PC-3 (cell line): ENCODE data around the gene CFAP157. TPM values are rescaled to one million over a fixed set of nuclear protein-coding genes. Genes with fewer than 3 reads are reported as not detected.

ENCODE experiments used
- ATAC-seq: fragments of 200-7000 bp; cut with Tn5 transposase; 2 replicates; pipeline ENCODE4 v1.9.1; 2020; ENCODE audit warnings: mild to moderate bottlenecking, moderate library complexity
- BruUV-seq: library from RNA; stranded (reverse); fragments of 400-500 nt; replicated peaks from 2 replicates; lab custom pipeline; 2021; lab: Mats Ljungman, UMichigan
- CTCF ChIA-PET: fragments of 300-600 bp; sonication (Branson Sonifier 250); formaldehyde crosslinking; loops from one replicate; lab custom pipeline; 2022; ENCODE audit warnings: antibody characterized with exemption; lab: Charles Lee
- POLR2A ChIA-PET: fragments of 300-600 bp; sonication (Branson Sonifier 250); formaldehyde crosslinking; loops from one replicate; lab custom pipeline; 2022; ENCODE audit warnings: antibody characterized with exemption; ENCODE audit not compliant: unreplicated experiment; lab: Charles Lee
- DNase-seq: peaks from one replicate; pipeline ENCODE4 v3.0.0-alpha.2; 2015
- H2AFZ ChIP-seq: fragments of 300-600 bp; sonication (generic); 2 replicates; pipeline ENCODE4 v1.6.0; 2016; ENCODE audit warnings: antibody characterized with exemption, low read length
- H3F3A ChIP-seq: fragments of 300-600 bp; sonication (generic); one replicate; pipeline ENCODE4 v1.6.0; 2017; ENCODE audit warnings: antibody characterized with exemption, low read length, control low read depth, mild to moderate bottlenecking; ENCODE audit not compliant: unreplicated experiment
- H3K27ac ChIP-seq: fragments of 300-600 bp; sonication (generic); 2 replicates; pipeline ENCODE4 v1.5.1; 2016; ENCODE audit warnings: mild to moderate bottlenecking, low read length
- H3K27me3 ChIP-seq: fragments of 300-600 bp; sonication (generic); 2 replicates; pipeline ENCODE4 v1.6.1; 2016; ENCODE audit warnings: low read length, mixed read lengths
- H3K36me3 ChIP-seq: fragments of 300-600 bp; sonication (generic); 2 replicates; pipeline ENCODE4 v1.6.1; 2016; ENCODE audit warnings: low read depth, mixed run types, low read length, mixed read lengths
- H3K4me1 ChIP-seq: fragments of 300-600 bp; sonication (generic); 2 replicates; pipeline ENCODE4 v1.5.1; 2016; ENCODE audit warnings: low read length; ENCODE audit not compliant: insufficient read depth
- H3K4me2 ChIP-seq: fragments of 300-600 bp; sonication (generic); 2 replicates; pipeline ENCODE4 v1.6.0; 2016; ENCODE audit warnings: low read length
- H3K4me3 ChIP-seq: fragments of 300-600 bp; sonication (generic); 2 replicates; pipeline ENCODE4 v1.5.1; 2016; ENCODE audit warnings: mild to moderate bottlenecking, low read length, mixed read lengths
- H3K79me2 ChIP-seq: fragments of 300-600 bp; sonication (generic); 2 replicates; pipeline ENCODE4 v1.6.1; 2017; ENCODE audit warnings: low read length, mixed read lengths
- H3K9ac ChIP-seq: fragments of 300-600 bp; sonication (generic); 2 replicates; pipeline ENCODE4 v1.6.0; 2016; ENCODE audit warnings: mild to moderate bottlenecking, low read length
- H3K9me2 ChIP-seq: fragments of 300-600 bp; sonication (generic); replicated peaks from 2 replicates; pipeline ENCODE4 v1.6.1; 2016; ENCODE audit warnings: mixed run types, low read length, mixed read lengths
- H3K9me3 ChIP-seq: fragments of 300-600 bp; sonication (generic); 2 replicates; pipeline ENCODE4 v1.6.1; 2016; ENCODE audit warnings: low read length, mixed read lengths
- H4K20me1 ChIP-seq: fragments of 300-600 bp; sonication (generic); 2 replicates; pipeline ENCODE4 v1.6.1; 2016; ENCODE audit warnings: low read length, mixed read lengths
- CTCF ChIP-seq: fragments of 300-600 bp; sonication (generic); conservative IDR thresholded peaks from 2 replicates; pipeline ENCODE4 v1.5.1; 2017; ENCODE audit warnings: antibody characterized with exemption, low read depth, mild to moderate bottlenecking, low read length
- EZH2 ChIP-seq: fragments of 300-600 bp; sonication (generic); IDR thresholded peaks from one replicate; pipeline ENCODE4 v1.6.1; 2017; ENCODE audit warnings: antibody characterized with exemption, mild to moderate bottlenecking, low read length; ENCODE audit not compliant: unreplicated experiment
- EZH2phosphoT487 ChIP-seq: fragments of 300-600 bp; sonication (generic); IDR thresholded peaks from 2 replicates; pipeline ENCODE4 v1.6.1; 2018; ENCODE audit warnings: mild to moderate bottlenecking, antibody characterized with exemption, low read length, borderline replicate concordance
- intact Hi-C: fragments of 100-400 bp; cut with micrococcal nuclease; formaldehyde crosslinking; loops from 2 replicates; pipeline ENCODE4 v1.9.0; 2023
- total RNA-seq: library from RNA; depleted of rRNA; stranded (reverse); fragments of >200 nt; gene quantifications from 2 replicates; pipeline ENCODE4 v1.2.3, GENCODE V29; 2014

The CFAP157 gene
- total RNA-seq, 1 experiment from 2014 or later: not detected

DNA sequence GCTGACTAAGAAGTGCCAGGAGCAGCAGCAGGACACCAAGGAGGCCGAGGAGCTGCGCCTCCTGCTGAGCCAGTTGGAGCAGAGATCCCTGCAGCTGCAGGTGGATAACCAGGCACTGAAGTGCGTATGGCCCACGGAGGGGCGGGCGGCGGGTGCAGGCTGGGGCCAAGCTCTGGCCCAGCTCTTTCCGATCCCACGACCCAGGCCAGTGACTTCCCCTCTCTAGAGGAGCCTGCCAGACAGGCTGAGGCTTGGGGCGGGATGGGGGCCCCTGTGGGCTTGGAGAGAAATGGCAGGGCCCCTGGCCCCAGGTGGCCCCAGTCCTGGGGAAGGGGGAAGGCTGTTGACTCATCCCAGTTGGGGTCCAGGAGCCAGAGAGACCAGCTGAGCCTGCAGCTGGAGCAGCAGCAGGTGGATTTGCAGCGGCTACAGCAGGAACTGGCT is 5.1 kb downstream of the CFAP157 start:
- no peak for ATAC-seq

GRCh38 chr9:127712371-127712770 is 5.6 kb downstream of the CFAP157 start:
- no TSS peak for BruUV-seq
- TF ChIP-seq CTCF (no peak), EZH2phosphoT487 (no peak), EZH2 (no peak)
- no peaks in the 10 kb centered on the region for H4K20me1 ChIP-seq
- CTCF ChIA-PET: no interaction called here
- no peaks in the 10 kb centered on the region for H3K27me3 ChIP-seq
- no peak overlapping the region for H3K4me2 ChIP-seq
- no peaks in the 10 kb centered on the region for H3K36me3 ChIP-seq
- DNase-seq (no peak), ATAC-seq (no peak)
- H3F3A ChIP-seq: no peaks in the 10 kb centered on the region
- H2AFZ ChIP-seq: no peak overlapping the region
- no peaks in the 10 kb centered on the region for H3K9me3 ChIP-seq
- no peak overlapping the region for H3K9ac ChIP-seq
- no peak overlapping the region for H3K27ac ChIP-seq
- peaks cover 16% of the 10 kb centered on the region for H3K79me2 ChIP-seq
- H3K4me1 ChIP-seq: peaks cover 5% of the 10 kb centered on the region; the same call in 1 of the 2 replicates
- intact Hi-C loops: no loop called here
- POLR2A ChIA-PET: no interaction called here
- no peak overlapping the region for H3K4me3 ChIP-seq
- no peaks in the 10 kb centered on the region for H3K9me2 ChIP-seq

More for the DNA sequence above, 5.1 kb downstream of the CFAP157 start:
- H3K9me3 ChIP-seq: no peaks in the 10 kb centered on the region
- H3K27ac ChIP-seq: no peak overlapping the region
- H3K9me2 ChIP-seq: no peaks in the 10 kb centered on the region
- POLR2A ChIA-PET: no interaction called here
- no peak overlapping the region for H3K9ac ChIP-seq
- TF ChIP-seq CTCF: no peak
- no peak for TF ChIP-seq EZH2phosphoT487
- TF ChIP-seq EZH2: no peak
- no peak overlapping the region for H2AFZ ChIP-seq
- CTCF ChIA-PET: no interaction called here
- peaks cover 16% of the 10 kb centered on the region for H3K79me2 ChIP-seq
- no peak for DNase-seq
- no peaks in the 10 kb centered on the region for H3K27me3 ChIP-seq
- H4K20me1 ChIP-seq: no peaks in the 10 kb centered on the region
- no peak overlapping the region for H3K4me2 ChIP-seq
- H3K36me3 ChIP-seq: no peaks in the 10 kb centered on the region
- H3K4me1 ChIP-seq: peaks cover 5% of the 10 kb centered on the region; the same call in 1 of the 2 replicates
- intact Hi-C loops: no loop called here
- no TSS peak for BruUV-seq
- H3F3A ChIP-seq: no peaks in the 10 kb centered on the region
- H3K4me3 ChIP-seq: no peak overlapping the region

DNA sequence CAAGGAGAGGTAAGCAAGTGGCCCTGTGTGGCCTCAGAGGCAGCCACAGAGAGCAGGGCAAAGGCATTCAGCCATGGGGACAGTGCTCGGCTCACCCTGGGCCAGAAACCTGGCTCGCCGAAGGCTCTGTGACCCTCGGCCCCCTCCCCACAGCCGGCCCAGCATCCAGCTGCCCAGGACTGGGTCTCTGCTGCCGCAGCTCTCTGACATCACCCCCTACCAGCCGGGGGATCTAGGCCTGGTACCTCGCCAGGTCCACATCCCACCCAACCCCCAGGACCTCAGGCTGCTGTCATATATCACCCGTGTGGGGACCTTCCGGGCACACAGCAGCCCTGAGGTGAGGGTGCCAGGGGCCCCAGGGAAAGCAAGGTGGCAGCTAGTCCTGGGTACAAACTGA is 6.1 kb downstream of the CFAP157 start:
- DNase-seq (no peak), ATAC-seq (no peak)
- no peaks in the 10 kb centered on the region for H3K27me3 ChIP-seq
- peaks cover 16% of the 10 kb centered on the region for H3K79me2 ChIP-seq
- H4K20me1 ChIP-seq: no peaks in the 10 kb centered on the region
- no peaks in the 10 kb centered on the region for H3K9me3 ChIP-seq
- H2AFZ ChIP-seq: no peak overlapping the region
- TF ChIP-seq EZH2 (no peak), CTCF (no peak), EZH2phosphoT487 (no peak)
- no peak overlapping the region for H3K9ac ChIP-seq
- POLR2A ChIA-PET: no interaction called here
- no peaks in the 10 kb centered on the region for H3F3A ChIP-seq
- no peaks in the 10 kb centered on the region for H3K36me3 ChIP-seq
- no peak overlapping the region for H3K4me2 ChIP-seq
- no peaks in the 10 kb centered on the region for H3K9me2 ChIP-seq
- CTCF ChIA-PET: no interaction called here
- no TSS peak for BruUV-seq
- H3K4me1 ChIP-seq: peaks cover 5% of the 10 kb centered on the region; the same call in 1 of the 2 replicates
- H3K27ac ChIP-seq: no peak overlapping the region
- no peak overlapping the region for H3K4me3 ChIP-seq
- intact Hi-C loops: no loop called here
